ENCODE data around the gene CMSS1. TPM values are rescaled to one million over a fixed set of nuclear protein-coding genes. Genes with fewer than 3 reads are reported as not detected.
A peak's percentile ranks its signal among the peaks of the same experiment; 100 is the strongest.

Gene CMSS1
- total RNA-seq, 1 experiment from 2014 or later: 70.6 TPM

DNA sequence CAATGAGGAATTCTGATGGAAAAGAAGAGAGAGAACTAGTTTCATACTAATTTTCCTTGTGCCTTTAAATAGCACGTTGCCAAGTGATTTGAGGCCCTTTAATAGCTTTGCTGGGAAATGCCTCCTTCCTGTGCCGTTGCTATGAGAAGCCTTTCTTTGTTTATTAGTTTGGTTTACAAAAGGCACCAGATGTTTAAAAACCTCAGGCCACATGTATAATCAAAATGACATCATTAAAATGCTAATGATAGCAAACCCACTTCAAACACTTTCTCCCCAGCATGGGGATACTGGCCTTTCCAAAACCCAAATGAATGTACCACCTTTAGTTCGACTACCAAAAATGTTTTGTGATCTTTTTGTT, 393.1 kb downstream of the CMSS1 start:
- DNase-seq (ENCODE audit: low spot score): no peak
- Mint-ChIP-seq H3K27me3 (ENCODE audit: low read depth) (peaks cover 11% of the 10 kb centered on the region), H3K4me1 (peaks cover 42% of the 10 kb centered on the region), H3K9me3 (no peaks in the 10 kb centered on the region), H3K36me3 (no peaks in the 10 kb centered on the region), H3K27ac (peak overlapping the region; percentile 94), H3K4me3 (no peak overlapping the region; the same call in 1 of the 2 replicates)
- TF ChIP-seq RORB (CRISPR knock-in tag; IDR thresholded peaks at IDR 0.05) (no peak), FOXK1 (CRISPR knock-in tag; IDR thresholded peaks at IDR 0.05) (0 out of 2 replicates have a peak, but pooled peaks have one; percentile 42), ATF1 (CRISPR knock-in tag; IDR thresholded peaks at IDR 0.05) (no peak)
- TF ChIP-seq, protein P1, sequence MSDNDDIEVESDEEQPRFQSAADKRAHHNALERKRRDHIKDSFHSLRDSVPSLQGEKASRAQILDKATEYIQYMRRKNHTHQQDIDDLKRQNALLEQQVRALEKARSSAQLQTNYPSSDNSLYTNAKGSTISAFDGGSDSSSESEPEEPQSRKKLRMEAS (CRISPR knock-in tag; IDR thresholded peaks at IDR 0.05): 0 out of 2 replicates have a peak, but pooled peaks have one; percentile 39
- TF ChIP-seq, protein P2, sequence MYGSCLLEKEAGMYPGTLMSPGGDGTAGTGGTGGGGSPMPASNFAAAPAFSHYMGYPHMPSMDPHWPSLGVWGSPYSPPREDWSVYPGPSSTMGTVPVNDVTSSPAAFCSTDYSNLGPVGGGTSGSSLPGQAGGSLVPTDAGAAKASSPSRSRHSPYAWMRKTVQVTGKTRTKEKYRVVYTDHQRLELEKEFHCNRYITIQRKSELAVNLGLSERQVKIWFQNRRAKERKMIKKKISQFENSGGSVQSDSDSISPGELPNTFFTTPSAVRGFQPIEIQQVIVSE (CRISPR knock-in tag; IDR thresholded peaks at IDR 0.05; ENCODE audit: borderline replicate concordance): no peak
- ChIA-PET CTCF (interaction anchor here (0.8 to 1.0 kb wide), 2 partner anchors 43 to 50 kb away, joined by 3 read pairs; partner anchors contain the start of gene TBC1D23), POLR2A (no interaction called here)
- ATAC-seq: peak; percentile 69

DNA sequence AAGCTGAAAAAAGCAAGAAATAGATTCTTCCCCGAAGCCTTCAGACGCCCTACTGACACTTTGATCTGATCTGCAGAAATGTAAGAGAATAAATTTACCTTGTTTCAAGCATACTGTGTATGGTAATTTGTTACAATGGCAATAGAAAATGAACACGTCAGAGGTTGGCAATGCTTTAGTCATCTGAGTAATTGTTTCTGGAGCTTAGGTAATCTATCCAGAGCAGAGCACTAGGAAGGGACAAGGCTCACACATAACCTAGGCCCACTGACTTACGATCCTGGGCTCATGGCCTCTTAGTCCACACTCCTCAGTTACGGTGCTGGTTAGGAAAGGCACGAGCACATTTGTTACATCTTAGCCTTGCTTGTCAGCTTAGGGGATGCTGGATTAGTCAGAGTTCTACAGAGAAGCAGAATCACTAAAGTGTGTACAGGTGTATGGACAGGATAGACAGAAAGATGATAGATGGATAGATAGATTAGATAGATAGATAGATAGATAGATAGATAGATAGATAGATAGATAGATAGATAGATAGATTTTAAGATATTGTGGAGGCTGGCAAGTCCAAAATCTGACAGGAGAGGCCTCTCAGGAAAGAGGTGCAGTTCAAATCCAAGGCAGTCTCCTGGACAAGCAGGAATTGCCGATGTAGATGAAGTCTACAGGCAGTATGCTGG, 396.4 kb downstream of the CMSS1 start:
- Mint-ChIP-seq H3K9me3 (peaks cover 12% of the 10 kb centered on the region), H3K27ac (no peak overlapping the region), H3K36me3 (peaks cover 6% of the 10 kb centered on the region), H3K4me1 (peaks cover 44% of the 10 kb centered on the region), H3K4me3 (no peak overlapping the region), H3K27me3 (ENCODE audit: low read depth) (peaks cover 11% of the 10 kb centered on the region)
- DNase-seq (ENCODE audit: low spot score) (no peak), ATAC-seq (no peak)
- CTCF ChIA-PET: no interaction called here
- TF ChIP-seq GRHL2 (CRISPR knock-in tag; IDR thresholded peaks at IDR 0.05; ENCODE audit: insufficient replicate concordance, severe bottlenecking) (no peak), TP53 (CRISPR knock-in tag; IDR thresholded peaks at IDR 0.05) (no peak), ZNF416 (CRISPR knock-in tag; IDR thresholded peaks at IDR 0.05) (no peak), HMGA2 (CRISPR knock-in tag; IDR thresholded peaks at IDR 0.05) (no peak), FOXJ3 (CRISPR knock-in tag; IDR thresholded peaks at IDR 0.05; ENCODE audit: borderline replicate concordance) (no peak), TEAD4 (CRISPR knock-in tag; IDR thresholded peaks at IDR 0.05) (no peak), EMX1 (CRISPR knock-in tag; IDR thresholded peaks at IDR 0.05) (no peak), RORB (CRISPR knock-in tag; IDR thresholded peaks at IDR 0.05) (no peak), GABPB1 (CRISPR knock-in tag; IDR thresholded peaks at IDR 0.05) (no peak), ZNF671 (CRISPR knock-in tag; IDR thresholded peaks at IDR 0.05) (no peak)
- TF ChIP-seq, protein P3, sequence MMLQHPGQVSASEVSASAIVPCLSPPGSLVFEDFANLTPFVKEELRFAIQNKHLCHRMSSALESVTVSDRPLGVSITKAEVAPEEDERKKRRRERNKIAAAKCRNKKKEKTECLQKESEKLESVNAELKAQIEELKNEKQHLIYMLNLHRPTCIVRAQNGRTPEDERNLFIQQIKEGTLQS (CRISPR knock-in tag; conservative IDR thresholded peaks at IDR 0.05): no peak
- TF ChIP-seq, protein P4, sequence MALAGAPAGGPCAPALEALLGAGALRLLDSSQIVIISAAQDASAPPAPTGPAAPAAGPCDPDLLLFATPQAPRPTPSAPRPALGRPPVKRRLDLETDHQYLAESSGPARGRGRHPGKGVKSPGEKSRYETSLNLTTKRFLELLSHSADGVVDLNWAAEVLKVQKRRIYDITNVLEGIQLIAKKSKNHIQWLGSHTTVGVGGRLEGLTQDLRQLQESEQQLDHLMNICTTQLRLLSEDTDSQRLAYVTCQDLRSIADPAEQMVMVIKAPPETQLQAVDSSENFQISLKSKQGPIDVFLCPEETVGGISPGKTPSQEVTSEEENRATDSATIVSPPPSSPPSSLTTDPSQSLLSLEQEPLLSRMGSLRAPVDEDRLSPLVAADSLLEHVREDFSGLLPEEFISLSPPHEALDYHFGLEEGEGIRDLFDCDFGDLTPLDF (CRISPR knock-in tag; IDR thresholded peaks at IDR 0.05): no peak
- TF ChIP-seq, protein P5, sequence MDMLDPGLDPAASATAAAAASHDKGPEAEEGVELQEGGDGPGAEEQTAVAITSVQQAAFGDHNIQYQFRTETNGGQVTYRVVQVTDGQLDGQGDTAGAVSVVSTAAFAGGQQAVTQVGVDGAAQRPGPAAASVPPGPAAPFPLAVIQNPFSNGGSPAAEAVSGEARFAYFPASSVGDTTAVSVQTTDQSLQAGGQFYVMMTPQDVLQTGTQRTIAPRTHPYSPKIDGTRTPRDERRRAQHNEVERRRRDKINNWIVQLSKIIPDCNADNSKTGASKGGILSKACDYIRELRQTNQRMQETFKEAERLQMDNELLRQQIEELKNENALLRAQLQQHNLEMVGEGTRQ (CRISPR knock-in tag; IDR thresholded peaks at IDR 0.05): no peak
- TF ChIP-seq, protein P6, sequence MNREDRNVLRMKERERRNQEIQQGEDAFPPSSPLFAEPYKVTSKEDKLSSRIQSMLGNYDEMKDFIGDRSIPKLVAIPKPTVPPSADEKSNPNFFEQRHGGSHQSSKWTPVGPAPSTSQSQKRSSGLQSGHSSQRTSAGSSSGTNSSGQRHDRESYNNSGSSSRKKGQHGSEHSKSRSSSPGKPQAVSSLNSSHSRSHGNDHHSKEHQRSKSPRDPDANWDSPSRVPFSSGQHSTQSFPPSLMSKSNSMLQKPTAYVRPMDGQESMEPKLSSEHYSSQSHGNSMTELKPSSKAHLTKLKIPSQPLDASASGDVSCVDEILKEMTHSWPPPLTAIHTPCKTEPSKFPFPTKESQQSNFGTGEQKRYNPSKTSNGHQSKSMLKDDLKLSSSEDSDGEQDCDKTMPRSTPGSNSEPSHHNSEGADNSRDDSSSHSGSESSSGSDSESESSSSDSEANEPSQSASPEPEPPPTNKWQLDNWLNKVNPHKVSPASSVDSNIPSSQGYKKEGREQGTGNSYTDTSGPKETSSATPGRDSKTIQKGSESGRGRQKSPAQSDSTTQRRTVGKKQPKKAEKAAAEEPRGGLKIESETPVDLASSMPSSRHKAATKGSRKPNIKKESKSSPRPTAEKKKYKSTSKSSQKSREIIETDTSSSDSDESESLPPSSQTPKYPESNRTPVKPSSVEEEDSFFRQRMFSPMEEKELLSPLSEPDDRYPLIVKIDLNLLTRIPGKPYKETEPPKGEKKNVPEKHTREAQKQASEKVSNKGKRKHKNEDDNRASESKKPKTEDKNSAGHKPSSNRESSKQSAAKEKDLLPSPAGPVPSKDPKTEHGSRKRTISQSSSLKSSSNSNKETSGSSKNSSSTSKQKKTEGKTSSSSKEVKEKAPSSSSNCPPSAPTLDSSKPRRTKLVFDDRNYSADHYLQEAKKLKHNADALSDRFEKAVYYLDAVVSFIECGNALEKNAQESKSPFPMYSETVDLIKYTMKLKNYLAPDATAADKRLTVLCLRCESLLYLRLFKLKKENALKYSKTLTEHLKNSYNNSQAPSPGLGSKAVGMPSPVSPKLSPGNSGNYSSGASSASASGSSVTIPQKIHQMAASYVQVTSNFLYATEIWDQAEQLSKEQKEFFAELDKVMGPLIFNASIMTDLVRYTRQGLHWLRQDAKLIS (CRISPR knock-in tag; IDR thresholded peaks at IDR 0.05; ENCODE audit: borderline replicate concordance): no peak
- TF ChIP-seq, protein P7, sequence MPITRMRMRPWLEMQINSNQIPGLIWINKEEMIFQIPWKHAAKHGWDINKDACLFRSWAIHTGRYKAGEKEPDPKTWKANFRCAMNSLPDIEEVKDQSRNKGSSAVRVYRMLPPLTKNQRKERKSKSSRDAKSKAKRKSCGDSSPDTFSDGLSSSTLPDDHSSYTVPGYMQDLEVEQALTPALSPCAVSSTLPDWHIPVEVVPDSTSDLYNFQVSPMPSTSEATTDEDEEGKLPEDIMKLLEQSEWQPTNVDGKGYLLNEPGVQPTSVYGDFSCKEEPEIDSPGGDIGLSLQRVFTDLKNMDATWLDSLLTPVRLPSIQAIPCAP (CRISPR knock-in tag; IDR thresholded peaks at IDR 0.05): no peak
- POLR2A ChIA-PET: no interaction called here
